ENCODE results near the gene ARSB.
"Not testable (repeated sequence)": the region's sequence is repeated elsewhere in the genome, so short reads cannot be mapped to it uniquely, and the experiment has no call there.

ARSB gene

DNA sequence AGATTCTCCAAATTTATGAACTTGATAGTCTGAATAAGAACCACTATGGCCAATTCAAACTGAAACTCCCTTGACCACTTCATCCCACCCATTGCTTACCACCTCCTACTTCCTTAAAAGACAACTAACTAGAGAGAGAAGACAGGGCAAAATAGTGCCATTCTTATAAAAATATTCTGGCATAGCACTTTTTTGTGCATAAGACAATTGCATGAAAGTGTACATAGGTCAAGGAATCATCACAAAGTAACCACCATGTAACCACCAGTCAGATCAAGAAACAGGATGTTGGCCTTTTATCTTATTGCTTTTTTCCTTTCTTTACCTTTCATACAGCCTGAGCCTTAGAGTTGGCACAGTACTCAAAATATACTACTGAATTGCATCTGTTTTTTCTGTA is 8.1 kb upstream of the ARSB start:
- DNase-seq = no peak

- DNase-seq = no peak
These were observed 7.0 kb upstream of the ARSB start for GRCh38 chr5:78992146-78992545.

DNA sequence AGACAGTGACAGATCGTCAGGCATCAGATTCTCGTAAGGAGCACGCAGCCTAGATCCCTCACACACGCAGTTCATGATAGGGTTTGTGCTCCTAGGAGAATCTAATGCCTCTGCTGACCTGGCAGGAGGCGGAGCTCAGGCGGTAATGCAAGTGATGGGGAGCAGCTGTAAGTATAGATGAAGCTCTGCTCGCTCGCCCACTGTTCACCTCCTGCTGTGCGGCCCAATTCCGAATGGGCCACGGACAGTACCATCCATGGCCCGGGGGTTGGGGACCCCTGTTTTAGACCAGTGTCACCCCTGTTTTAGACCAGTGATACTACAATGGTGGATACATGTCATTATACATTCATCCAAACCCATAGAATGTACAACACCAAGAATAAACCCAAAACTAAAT is 4.0 kb upstream of the ARSB start:
- no peak for DNase-seq

DNA sequence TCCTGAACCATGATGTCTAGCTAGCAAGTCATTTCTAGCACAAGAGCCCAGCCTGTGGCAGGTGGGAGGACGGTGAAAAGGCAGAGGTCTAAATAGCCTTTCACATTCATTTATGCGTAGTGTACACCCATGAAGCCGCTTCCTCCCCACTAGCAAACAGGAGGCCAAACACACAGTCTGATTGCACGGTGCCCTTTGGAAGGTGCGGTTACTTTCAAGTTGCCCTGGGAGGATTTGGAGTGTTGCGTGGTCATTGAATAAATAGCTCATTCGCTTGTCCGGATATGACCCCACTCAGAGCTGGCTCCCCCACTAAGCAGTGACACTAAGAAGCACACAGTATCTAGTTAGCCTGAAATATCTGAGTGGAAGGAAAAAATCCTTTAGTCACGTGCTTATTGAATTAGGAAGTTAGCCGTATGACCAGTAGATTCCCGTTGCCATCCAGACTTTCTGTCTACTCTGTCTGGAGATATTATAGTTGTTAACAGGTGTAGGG is 664 bp upstream of the ARSB start:
- peak; percentile 84 for DNase-seq

DNA sequence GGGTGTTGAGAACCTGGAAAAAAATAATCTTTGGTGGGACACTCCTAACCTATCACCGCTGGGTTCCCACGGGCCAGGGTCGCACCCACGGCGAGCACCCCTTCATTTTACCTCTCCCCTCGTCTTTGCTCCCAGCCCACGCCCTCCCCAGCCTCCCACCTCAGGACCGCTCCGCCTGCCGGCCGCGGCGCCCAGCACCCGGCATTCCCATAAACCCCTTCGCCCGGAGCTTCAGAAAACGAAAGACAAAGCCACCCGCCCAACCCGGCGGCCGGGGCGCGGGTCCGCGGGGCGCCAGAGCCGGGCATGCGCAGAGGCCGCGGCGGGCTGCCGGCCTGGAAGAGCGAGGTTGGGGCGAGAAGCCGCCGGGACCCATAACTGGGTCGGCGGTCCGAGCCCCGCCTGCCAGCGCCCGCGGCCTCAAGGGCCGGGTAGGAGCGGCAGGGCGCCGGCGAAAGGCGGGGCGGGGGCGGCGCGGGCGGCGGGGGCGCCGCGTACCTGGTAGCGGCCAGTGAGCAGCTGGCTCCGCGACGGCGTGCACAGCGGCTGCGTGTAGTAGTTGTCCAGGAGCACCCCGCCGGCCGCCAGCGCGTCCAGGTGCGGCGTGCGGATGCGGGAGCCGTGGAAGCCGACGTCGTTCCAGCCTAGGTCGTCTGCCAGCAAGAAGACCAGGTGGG is 533 bp downstream of the ARSB start:
- DNase-seq = peak; percentile 86

DNA sequence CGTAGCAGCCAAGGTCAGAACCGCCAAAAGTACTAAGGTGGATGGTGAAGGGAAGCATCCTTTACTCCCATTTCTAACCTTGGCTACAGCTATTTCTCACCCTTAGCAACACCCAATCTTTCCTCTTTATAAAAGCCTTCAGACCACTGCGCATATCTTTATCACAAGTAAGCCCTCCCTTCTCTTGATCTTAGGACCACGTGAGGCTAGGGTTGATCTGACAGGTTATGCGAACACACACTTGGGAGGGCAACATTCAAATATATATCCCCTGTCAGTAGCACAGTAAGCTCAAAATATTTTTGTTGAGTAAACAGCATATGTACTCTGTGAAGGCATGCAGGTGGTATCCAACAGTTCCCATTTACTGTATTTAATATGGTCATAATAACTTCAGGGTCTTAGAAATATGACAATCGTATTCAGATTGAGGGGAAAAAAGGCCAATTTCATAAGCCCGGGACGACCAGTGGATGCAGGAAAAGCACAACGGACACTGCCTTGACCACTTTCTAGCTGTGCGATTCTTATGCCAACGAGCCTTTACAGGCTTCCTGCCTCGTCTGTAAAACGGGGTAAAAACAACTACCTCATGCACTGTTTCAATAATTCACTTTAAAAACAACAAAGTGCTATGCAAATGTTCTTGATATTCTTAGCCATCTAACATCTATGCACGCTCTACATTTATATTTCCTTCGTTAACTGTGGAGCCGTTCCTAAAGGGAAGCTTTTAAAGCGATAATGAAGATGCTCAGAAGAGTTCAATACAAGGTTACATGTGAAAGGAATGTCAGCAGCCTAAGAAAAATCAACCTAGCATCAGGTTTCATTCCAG is 1.3 kb downstream of the ARSB start:
- no peak for DNase-seq

- not testable (repeated sequence) for DNase-seq
These were observed 1.9 kb downstream of the ARSB start for GRCh38 chr5:78983194-78983593.

- DNase-seq = no peak
These were observed 5.2 kb downstream of the ARSB start for GRCh38 chr5:78979909-78980308.

DNA sequence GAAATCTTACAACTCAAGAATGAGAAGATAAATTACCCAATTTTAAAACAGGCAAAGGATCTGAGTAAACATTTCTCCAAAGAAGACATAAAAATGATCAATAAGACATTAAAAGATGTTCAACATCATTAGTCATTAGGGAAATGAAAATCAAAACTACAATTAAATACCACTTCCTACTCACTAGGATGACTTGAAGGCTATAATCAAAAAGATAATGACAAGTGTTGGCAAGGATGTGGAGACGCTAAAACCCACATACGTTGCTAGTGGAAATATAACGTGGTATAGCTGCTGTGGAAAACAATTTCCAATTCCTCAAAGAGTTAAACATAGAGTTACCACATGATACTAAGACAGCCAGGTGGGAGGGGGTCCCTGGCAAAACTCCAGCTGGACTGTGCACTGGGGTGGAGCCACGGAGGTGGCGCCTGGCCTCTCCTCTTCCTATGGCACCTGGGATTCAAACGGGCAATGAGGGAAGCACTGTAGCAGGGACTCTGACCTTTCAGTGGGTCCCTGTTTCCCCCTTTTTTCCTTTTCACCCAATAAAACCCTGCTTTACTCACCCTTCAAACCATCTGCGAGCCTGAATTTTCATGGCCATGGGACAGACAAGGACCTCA is 5.9 kb downstream of the ARSB start:
- peak; percentile 6 for DNase-seq

GRCh38 chr5:78975035-78975434 is 10.1 kb downstream of the ARSB start:
- DNase-seq = no peak

DNA sequence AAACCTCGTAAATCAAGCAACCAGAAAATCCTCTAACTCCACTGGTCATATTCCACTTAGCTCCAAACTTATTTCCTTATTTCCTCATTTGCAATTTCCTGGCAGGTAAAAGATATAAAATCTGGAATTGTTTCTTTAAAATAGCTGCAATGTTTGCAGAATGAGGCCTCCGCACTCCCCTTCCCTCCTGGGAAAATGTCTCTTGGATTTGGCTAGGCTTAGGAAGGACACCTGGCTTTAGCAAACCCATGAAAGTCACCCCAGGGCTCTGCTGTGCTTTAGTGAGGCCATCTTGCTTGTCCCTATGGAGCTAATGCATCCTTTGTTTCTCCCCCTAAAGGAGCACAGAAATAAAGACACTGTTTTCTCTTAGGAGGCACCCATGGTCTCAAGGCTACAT is 10.5 kb downstream of the ARSB start:
- no peak for DNase-seq

DNA sequence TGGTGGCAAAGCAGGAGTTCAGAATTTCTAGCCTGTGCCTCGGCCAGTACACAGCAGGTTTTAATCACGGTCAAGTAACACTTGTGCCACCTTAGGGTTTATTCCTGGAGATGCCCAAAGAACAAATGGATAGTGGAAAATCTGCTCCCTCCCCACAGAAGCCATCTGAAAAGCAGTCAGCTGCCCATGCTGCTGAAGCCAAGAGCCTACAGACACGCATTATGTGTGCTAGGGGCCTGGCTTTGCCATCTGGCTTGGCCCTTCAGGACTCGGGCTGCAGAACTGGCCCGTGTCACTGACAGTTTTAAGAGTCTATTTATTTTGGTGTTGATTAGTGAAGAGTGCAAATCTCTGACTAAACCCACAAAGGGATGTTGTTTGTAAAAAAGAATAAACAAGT is 11.1 kb downstream of the ARSB start:
- DNase-seq = no peak

DNA sequence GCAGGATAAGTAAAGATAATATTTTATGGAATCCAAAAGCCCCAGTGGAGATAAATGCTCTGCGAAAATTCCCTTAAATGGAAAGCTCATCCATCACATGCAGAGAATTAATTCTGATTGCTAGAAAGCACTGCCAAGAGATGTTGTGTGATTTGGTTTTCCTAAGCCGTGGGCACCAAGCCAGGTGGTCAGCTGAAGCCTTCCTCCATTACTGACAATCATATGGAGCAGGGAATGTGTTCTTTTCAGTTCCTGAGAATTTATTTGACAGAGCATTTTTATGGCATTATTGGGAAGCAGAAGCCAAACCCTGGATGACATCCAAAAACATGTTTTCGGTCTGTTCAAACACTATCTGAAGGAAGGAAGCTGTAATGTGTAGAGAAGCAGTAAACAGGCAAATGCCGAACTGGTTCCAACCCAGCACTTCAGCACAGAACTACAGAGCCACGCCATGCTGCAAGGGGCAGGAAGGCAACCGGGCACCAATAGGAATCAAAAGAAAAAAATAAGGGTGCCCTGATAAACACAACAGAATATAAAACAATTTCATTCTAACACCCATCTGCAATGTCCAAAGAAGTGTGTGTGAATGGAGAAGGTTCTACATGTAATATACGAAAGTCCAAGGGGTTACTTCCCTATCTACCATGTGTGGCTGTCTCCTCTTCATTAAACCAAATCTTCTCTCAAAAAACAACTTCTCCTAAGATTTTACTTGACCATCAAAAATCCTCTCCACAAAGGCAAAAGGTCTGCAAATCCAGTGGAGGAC is 12.3 kb downstream of the ARSB start:
- no peak for DNase-seq

- no peak for DNase-seq
These were observed 13.1 kb downstream of the ARSB start for GRCh38 chr5:78971998-78972397.

DNA sequence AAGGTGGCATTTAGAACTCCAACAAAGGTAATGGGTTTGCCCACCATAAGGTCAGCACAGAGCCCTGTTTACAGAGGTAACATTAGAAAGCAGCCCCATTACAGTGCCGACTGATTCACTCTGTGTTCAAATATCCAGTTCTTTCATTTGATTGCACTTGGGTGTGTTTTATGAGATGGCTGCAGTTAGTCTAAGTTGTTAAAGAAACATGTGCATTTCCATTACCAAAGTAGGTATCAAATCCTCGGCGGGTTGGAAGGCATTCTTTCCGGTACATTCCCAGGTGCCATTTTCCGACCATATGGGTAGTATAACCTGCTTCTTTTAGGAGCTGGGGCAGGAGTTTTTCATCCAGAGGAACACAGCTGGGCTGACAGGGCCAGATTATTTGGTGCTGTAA is 16.3 kb downstream of the ARSB start:
- no peak for DNase-seq

DNA sequence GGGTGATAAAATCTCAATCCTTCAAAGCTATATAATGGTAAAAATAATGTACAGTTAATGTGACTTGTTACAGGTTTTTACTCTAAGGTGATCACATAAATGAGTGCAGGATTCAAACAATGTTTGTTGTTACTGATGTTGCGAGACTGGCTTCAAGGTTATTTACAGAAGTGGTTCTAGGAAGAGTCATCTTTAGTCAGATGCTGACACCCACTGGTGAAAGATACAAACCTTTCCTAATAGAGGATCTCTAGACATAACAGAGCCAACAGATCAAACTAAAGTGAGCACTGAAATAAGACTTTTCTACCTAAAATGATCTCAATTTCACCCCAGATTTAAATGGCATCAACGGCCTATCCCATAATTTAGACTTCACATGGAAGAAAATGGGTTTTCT is 20.2 kb downstream of the ARSB start:
- DNase-seq = peak; percentile 22

DNA sequence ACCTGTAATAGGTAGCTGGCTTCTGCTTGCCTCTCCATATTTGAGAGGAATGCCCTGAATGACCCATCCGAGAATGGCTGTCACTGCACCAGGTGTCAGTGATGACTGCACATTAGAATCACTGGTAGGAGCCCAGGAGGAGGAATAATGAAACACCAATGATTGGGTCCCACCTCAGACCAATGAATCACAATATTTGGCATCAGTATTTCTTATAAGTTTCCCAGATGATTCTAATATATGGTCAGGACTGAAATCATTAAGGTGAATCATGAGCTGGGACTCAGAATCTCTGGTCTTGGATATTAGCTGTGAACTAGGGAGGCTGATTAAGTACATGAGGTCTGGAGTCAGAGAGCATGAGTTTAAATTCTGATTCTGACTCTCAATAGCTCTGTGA is 23.4 kb downstream of the ARSB start:
- no peak for DNase-seq

- DNase-seq = no peak
These were observed 25.3 kb downstream of the ARSB start for GRCh38 chr5:78959767-78960166.

DNA sequence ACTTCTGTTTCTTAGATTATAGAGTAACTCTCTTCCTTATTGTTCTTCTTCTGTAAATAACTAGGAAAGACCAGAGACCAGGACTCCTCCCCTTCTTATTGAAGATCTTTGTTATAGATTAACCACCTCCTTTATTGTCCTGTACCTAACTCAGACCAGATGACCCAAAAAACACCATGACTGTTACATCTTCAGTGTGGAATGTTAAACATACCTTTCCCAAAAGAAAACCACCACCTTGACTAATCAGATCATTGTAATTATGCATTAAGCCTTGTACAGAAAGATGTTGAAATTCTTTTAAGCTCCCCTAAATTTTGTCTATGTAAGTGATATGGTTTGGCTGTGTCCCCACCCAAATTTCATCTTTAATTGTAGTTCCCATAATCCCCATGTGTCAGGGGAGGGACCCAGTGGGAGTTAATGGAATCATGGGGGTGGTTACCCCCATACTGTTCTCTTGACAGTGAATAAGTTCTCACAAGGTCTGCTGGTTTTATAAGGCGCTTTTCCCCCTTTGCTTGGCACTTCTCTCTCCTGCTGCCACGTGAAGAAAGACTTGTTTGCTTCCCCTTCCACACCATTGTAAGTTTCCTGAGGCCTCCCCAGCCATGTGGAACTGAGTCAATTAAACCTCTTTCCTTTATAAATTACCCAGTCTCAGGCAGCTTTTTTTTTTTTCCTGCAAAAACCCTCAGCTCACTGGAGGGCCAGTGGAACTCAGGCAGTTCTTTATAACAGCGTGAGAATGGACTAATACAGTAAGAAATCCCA is 26.3 kb downstream of the ARSB start:
- no peak for DNase-seq

DNA sequence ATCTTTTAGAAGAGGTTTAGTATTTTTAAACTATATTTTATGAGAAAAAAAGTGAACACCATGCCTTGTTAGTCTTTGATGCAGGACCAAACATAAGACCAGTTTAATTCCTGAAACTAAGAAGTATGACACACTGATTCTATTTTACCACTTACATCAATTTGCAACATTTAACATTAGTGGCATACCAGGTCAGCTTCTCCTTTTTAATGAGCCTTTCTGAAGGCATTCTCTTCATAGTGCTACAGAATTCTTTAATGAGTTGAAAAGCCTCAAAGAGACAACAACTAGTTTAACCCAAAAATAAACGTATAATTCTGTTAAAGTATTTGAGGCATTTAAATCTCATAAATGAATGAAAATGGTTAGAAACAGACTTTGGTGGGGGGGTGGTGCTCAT is 28.2 kb downstream of the ARSB start:
- DNase-seq = no peak

GRCh38 chr5:78953092-78953800 is 31.9 kb downstream of the ARSB start:
- peak; percentile 67 for DNase-seq

GRCh38 chr5:78930721-78931120 is 54.4 kb downstream of the ARSB start:
- no peak for DNase-seq
